ENCODE results near the gene SAP30BP. TPM values are rescaled to one million over a fixed set of nuclear protein-coding genes. Genes with fewer than 3 reads are reported as not detected.
A peak's percentile ranks its signal among the peaks of the same experiment; 100 is the strongest.

Gene SAP30BP
- total and polyA plus RNA-seq, 4 donors: 20.9 to 33.4 (median 30.2) TPM

DNA sequence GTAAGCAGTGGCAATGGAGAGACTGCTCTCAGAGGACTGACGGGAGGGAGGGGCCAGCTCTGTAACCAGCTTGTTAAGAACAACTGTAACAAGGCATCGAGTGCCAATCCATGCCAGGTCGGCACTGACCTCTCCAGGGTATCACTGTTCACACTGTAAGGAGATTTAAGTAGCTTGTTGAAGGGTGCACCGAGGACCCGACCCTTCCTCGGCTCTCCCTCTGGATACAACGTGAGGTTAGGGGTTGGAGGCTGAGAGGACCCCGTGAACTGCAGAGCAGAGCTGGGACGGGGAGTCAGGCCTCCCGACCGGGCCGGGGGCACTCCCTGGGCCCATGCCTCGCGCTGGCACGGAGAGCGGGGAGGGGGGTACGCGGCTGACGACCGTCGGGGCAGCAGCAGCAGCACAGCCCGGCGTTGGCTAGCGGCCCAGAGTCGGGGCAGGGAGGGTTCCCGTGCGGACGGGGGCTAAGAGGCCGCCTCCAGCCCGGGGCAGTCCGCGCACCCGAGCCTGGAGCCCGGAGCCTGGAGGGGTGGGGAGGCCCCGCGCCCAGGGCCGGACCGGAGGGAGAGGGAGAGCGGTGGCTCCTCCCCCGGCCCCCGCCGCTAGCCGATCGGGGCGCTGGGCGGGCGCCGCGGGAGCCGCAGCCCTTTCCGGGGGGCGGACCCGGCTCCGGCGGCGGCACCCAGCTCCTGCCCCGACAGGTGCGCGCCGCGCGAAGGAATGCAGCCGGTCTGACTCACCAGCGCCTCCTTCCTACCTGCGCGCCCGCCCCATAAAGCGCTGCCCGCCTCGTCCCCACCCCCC is 53.7 kb downstream of the SAP30BP start, which contains the start of gene ITGB4:
Gene ITGB4, plus strand, starts transcription at position 804 of the 807 bp plus-strand sequence. CDS start 3,245 bp downstream, outside the sequence.
- DNase-seq (ENCODE audit: low spot score): no peak
- Histone ChIP-seq H3K4me1 (ENCODE audit: control insufficient read depth in 4 of 4, insufficient read depth in 4 of 4, low read length in 3 of 4) (peaks cover 0 to 6% (median 5%) of the 10 kb centered on the region in 4 donors), H3K36me3 (ENCODE audit: control insufficient read depth in 4 of 4, insufficient read depth in 3 of 4, low read depth in 1 of 4, low read length in 3 of 4) (no peaks in the 10 kb centered on the region), H3K4me3 (ENCODE audit: low read depth in 1 of 3, low read length in 3 of 3) (peak within 1 kb of the TSS in 2 of 3 donors; percentile 12 to 49), H3K27me3 (ENCODE audit: control insufficient read depth in 4 of 4, insufficient read depth in 4 of 4, low read length in 3 of 4) (peaks cover 0 to 5% (median 0%) of the 10 kb centered on the region in 4 donors), H3K9me3 (ENCODE audit: control insufficient read depth in 4 of 4, low read length in 3 of 4) (no peaks in the 10 kb centered on the region), H3K9ac (ENCODE audit: low read depth in 1 of 2, low read length in 2 of 2) (no peak within 1 kb of the TSS), H3K27ac (ENCODE audit: low read depth in 1 of 2, low read length in 2 of 2) (no peak within 1 kb of the TSS)
- WGBS: 3% methylated on average over 70 of the region's 70 CpGs
- no peak for TF ChIP-seq HNF4A (conservative IDR thresholded peaks at IDR 0.05)
- TF ChIP-seq FOXA1 (IDR thresholded peaks at IDR 0.05): no peak
- TF ChIP-seq RXRA (IDR thresholded peaks at IDR 0.05): no peak
- no peak for TF ChIP-seq EGR1 (IDR thresholded peaks at IDR 0.05; ENCODE audit: low read depth in 2 of 2)

DNA sequence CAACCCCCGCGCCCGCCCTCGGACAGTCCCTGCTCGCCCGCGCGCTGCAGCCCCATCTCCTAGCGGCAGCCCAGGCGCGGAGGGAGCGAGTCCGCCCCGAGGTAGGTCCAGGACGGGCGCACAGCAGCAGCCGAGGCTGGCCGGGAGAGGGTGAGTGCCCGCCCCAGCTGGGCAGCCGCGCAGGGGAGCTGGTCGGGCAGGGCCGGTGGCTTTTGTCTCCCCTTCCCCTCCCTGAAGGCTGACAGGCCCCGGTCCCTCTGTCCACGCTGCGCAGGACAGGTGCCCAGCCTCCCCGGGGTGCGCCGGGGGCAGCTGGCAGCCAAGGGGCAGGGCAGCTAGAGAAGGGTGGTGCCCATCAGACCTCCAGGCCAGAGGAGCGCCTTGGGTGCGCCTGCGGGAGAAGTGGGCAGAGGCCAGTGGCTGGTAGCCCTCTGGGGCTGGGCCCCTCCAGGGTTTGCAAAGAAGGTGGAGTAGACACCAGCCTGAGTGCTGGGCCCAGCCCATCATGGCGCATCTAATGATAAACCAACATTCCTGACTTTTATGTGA is 54.4 kb downstream of the SAP30BP start:
- Histone ChIP-seq H3K9me3 (ENCODE audit: control insufficient read depth in 4 of 4, low read length in 3 of 4) (no peaks in the 10 kb centered on the region), H3K4me3 (ENCODE audit: low read depth in 1 of 3, low read length in 3 of 3) (peak overlapping the region in 1 of 3 donors; percentile 49), H3K27ac (ENCODE audit: low read depth in 1 of 2, low read length in 2 of 2) (no peak overlapping the region), H3K27me3 (ENCODE audit: control insufficient read depth in 4 of 4, insufficient read depth in 4 of 4, low read length in 3 of 4) (peaks cover 0 to 5% (median 0%) of the 10 kb centered on the region in 4 donors), H3K9ac (ENCODE audit: low read depth in 1 of 2, low read length in 2 of 2) (no peak overlapping the region), H3K36me3 (ENCODE audit: control insufficient read depth in 4 of 4, insufficient read depth in 3 of 4, low read depth in 1 of 4, low read length in 3 of 4) (no peaks in the 10 kb centered on the region), H3K4me1 (ENCODE audit: control insufficient read depth in 4 of 4, insufficient read depth in 4 of 4, low read length in 3 of 4) (peaks cover 0 to 6% (median 5%) of the 10 kb centered on the region in 4 donors)
- WGBS: 24% methylated on average over 33 of the region's 33 CpGs
- TF ChIP-seq NR2F2 (IDR thresholded peaks at IDR 0.05): no peak
- no peak for TF ChIP-seq JUND (IDR thresholded peaks at IDR 0.05)
- TF ChIP-seq, protein P1, sequence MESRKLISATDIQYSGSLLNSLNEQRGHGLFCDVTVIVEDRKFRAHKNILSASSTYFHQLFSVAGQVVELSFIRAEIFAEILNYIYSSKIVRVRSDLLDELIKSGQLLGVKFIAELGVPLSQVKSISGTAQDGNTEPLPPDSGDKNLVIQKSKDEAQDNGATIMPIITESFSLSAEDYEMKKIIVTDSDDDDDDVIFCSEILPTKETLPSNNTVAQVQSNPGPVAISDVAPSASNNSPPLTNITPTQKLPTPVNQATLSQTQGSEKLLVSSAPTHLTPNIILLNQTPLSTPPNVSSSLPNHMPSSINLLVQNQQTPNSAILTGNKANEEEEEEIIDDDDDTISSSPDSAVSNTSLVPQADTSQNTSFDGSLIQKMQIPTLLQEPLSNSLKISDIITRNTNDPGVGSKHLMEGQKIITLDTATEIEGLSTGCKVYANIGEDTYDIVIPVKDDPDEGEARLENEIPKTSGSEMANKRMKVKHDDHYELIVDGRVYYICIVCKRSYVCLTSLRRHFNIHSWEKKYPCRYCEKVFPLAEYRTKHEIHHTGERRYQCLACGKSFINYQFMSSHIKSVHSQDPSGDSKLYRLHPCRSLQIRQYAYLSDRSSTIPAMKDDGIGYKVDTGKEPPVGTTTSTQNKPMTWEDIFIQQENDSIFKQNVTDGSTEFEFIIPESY (IDR thresholded peaks at IDR 0.05): no peak
- no peak for TF ChIP-seq FOXA2 (IDR thresholded peaks at IDR 0.05)
- no peak for TF ChIP-seq GABPA (IDR thresholded peaks at IDR 0.05 in 1 of 2, conservative IDR thresholded peaks at IDR 0.05 in 1 of 2)
- no peak for TF ChIP-seq YY1 (IDR thresholded peaks at IDR 0.05)
- TF ChIP-seq, protein P2, sequence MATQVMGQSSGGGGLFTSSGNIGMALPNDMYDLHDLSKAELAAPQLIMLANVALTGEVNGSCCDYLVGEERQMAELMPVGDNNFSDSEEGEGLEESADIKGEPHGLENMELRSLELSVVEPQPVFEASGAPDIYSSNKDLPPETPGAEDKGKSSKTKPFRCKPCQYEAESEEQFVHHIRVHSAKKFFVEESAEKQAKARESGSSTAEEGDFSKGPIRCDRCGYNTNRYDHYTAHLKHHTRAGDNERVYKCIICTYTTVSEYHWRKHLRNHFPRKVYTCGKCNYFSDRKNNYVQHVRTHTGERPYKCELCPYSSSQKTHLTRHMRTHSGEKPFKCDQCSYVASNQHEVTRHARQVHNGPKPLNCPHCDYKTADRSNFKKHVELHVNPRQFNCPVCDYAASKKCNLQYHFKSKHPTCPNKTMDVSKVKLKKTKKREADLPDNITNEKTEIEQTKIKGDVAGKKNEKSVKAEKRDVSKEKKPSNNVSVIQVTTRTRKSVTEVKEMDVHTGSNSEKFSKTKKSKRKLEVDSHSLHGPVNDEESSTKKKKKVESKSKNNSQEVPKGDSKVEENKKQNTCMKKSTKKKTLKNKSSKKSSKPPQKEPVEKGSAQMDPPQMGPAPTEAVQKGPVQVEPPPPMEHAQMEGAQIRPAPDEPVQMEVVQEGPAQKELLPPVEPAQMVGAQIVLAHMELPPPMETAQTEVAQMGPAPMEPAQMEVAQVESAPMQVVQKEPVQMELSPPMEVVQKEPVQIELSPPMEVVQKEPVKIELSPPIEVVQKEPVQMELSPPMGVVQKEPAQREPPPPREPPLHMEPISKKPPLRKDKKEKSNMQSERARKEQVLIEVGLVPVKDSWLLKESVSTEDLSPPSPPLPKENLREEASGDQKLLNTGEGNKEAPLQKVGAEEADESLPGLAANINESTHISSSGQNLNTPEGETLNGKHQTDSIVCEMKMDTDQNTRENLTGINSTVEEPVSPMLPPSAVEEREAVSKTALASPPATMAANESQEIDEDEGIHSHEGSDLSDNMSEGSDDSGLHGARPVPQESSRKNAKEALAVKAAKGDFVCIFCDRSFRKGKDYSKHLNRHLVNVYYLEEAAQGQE (IDR thresholded peaks at IDR 0.05): no peak
- TF ChIP-seq, protein P3, sequence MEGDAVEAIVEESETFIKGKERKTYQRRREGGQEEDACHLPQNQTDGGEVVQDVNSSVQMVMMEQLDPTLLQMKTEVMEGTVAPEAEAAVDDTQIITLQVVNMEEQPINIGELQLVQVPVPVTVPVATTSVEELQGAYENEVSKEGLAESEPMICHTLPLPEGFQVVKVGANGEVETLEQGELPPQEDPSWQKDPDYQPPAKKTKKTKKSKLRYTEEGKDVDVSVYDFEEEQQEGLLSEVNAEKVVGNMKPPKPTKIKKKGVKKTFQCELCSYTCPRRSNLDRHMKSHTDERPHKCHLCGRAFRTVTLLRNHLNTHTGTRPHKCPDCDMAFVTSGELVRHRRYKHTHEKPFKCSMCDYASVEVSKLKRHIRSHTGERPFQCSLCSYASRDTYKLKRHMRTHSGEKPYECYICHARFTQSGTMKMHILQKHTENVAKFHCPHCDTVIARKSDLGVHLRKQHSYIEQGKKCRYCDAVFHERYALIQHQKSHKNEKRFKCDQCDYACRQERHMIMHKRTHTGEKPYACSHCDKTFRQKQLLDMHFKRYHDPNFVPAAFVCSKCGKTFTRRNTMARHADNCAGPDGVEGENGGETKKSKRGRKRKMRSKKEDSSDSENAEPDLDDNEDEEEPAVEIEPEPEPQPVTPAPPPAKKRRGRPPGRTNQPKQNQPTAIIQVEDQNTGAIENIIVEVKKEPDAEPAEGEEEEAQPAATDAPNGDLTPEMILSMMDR (IDR thresholded peaks at IDR 0.05; ENCODE audit: low read depth, low read length, missing input control): no peak
- TF ChIP-seq, protein P4, sequence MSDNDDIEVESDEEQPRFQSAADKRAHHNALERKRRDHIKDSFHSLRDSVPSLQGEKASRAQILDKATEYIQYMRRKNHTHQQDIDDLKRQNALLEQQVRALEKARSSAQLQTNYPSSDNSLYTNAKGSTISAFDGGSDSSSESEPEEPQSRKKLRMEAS (IDR thresholded peaks at IDR 0.05): no peak
- TF ChIP-seq SP1 (IDR thresholded peaks at IDR 0.05): no peak
- TF ChIP-seq HNF4G (IDR thresholded peaks at IDR 0.05): no peak
- no peak for DNase-seq (ENCODE audit: low spot score)
